Ascending aorta (tissue), 2 donors: Measurements from ENCODE around the gene L1CAM. TPM values are rescaled to one million over a fixed set of nuclear protein-coding genes. Genes with fewer than 3 reads are reported as not detected.

Source experiments
- DNase-seq, 2 donors: peaks; one replicate each; pipeline ENCODE4 v3.0.0-alpha.2; 2019; ENCODE audit warnings: low spot score in 2 of 2
- H3K27ac ChIP-seq, 2 donors: fragments of 200-600 bp; sonication (generic); one replicate each; pipeline ENCODE4 v1.5.1; 2016 to 2017; ENCODE audit warnings: mild to moderate bottlenecking in 1 of 2
- H3K27me3 ChIP-seq: fragments of 200-600 bp; sonication (generic); one replicate; pipeline ENCODE4 v1.5.1; 2017
- H3K36me3 ChIP-seq, 2 donors: fragments of 200-600 bp; sonication (generic); one replicate each; pipeline ENCODE4 v1.5.1; 2016
- H3K4me1 ChIP-seq, 2 donors: fragments of 200-600 bp; sonication (generic); one replicate each; pipeline ENCODE4 v1.5.1; 2016 to 2017; ENCODE audit warnings: mild to moderate bottlenecking in 1 of 2
- H3K4me3 ChIP-seq, 2 donors: fragments of 200-600 bp; sonication (generic); one replicate each; pipeline ENCODE4 v1.5.1; 2016 to 2017; ENCODE audit warnings: mild to moderate bottlenecking in 1 of 2
- H3K9me3 ChIP-seq, 2 donors: fragments of 200-600 bp; sonication (generic); one replicate each; pipeline ENCODE4 v1.5.1; 2016
- CTCF ChIP-seq, 3 experiments: fragments of 200-600 bp in 2 of 3; fragments of 450-650 bp in 1 of 3; sonication (generic) in 2 of 3; IDR thresholded peaks; one replicate each; pipeline ENCODE4 v1.5.1; 2016 to 2019; ENCODE audit warnings: antibody characterized with exemption in 3 of 3, mild to moderate bottlenecking in 1 of 3, moderate library complexity in 1 of 3
- intact Hi-C: fragments of 100-400 bp; cut with DNase I; formaldehyde crosslinking; loops from one replicate; pipeline ENCODE4 v1.15.1; 2023
- total RNA-seq: library from RNA; depleted of rRNA; stranded (reverse); fragments of >200 nt; gene quantifications from one replicate; pipeline ENCODE4 v1.1.0, GENCODE V29; 2016

L1CAM gene
- total RNA-seq, 1 donor from 2014 or later: 25.8 TPM

GRCh38 chrX:153853180-153853901, 32.6 kb downstream of the L1CAM start:
- Histone ChIP-seq H3K4me1 (no peaks in the 10 kb centered on the region), H3K27me3 (peaks cover 4% of the 10 kb centered on the region), H3K27ac (no peak overlapping the region), H3K4me3 (no peak overlapping the region), H3K36me3 (no peaks in the 10 kb centered on the region), H3K9me3 (no peaks in the 10 kb centered on the region)
- no peak for TF ChIP-seq CTCF (IDR thresholded peaks at IDR 0.05)
- DNase-seq: no peak
- intact Hi-C loops: no loop called here

GRCh38 chrX:153851981-153852380, 34.0 kb downstream of the L1CAM start:
- no peak for DNase-seq
- TF ChIP-seq CTCF (IDR thresholded peaks at IDR 0.05): no peak
- Histone ChIP-seq H3K27me3 (peaks cover 4% of the 10 kb centered on the region), H3K4me3 (no peak overlapping the region), H3K36me3 (no peaks in the 10 kb centered on the region), H3K27ac (no peak overlapping the region), H3K4me1 (no peaks in the 10 kb centered on the region), H3K9me3 (no peaks in the 10 kb centered on the region)
- intact Hi-C loops: no loop called here

GRCh38 chrX:153848325-153848724, 37.6 kb downstream of the L1CAM start:
- intact Hi-C loops: no loop called here
- DNase-seq: no peak
- Histone ChIP-seq H3K27me3 (no peaks in the 10 kb centered on the region), H3K4me1 (no peaks in the 10 kb centered on the region), H3K4me3 (no peak overlapping the region), H3K36me3 (no peaks in the 10 kb centered on the region), H3K27ac (no peak overlapping the region), H3K9me3 (no peaks in the 10 kb centered on the region)
- TF ChIP-seq CTCF (IDR thresholded peaks at IDR 0.05): no peak

- TF ChIP-seq CTCF (IDR thresholded peaks at IDR 0.05): no peak
- H3K4me3 ChIP-seq: no peak overlapping the region
- H3K27ac ChIP-seq: no peak overlapping the region
- no peaks in the 10 kb centered on the region for H3K36me3 ChIP-seq
- H3K27me3 ChIP-seq: no peaks in the 10 kb centered on the region
- H3K9me3 ChIP-seq: no peaks in the 10 kb centered on the region
- H3K4me1 ChIP-seq: no peaks in the 10 kb centered on the region
- intact Hi-C loops: no loop called here
- DNase-seq: no peak
These were observed 40.1 kb downstream of the L1CAM start for GRCh38 chrX:153845842-153846241.

- Histone ChIP-seq H3K27ac (no peak overlapping the region), H3K9me3 (no peaks in the 10 kb centered on the region)
- intact Hi-C loops: no loop called here
These were observed 40.8 kb downstream of the L1CAM start for GRCh38 chrX:153845195-153845594.

More at GRCh38 chrX:153845195-153845594, 40.8 kb downstream of the L1CAM start:
- DNase-seq: no peak
- Histone ChIP-seq H3K4me1 (no peaks in the 10 kb centered on the region), H3K4me3 (no peak overlapping the region), H3K27me3 (no peaks in the 10 kb centered on the region), H3K36me3 (no peaks in the 10 kb centered on the region)
- no peak for TF ChIP-seq CTCF (IDR thresholded peaks at IDR 0.05)
